ENCODE data around the gene TBL1X.

The TBL1X gene

GRCh38 chrX:9642270-9642995 is 177.6 kb downstream of the TBL1X start:
- DNase-seq = no peak
- TF ChIP-seq GATA1 (IDR thresholded peaks at IDR 0.05; ENCODE audit: low read depth, low read length) (no peak), POLR2A (IDR thresholded peaks at IDR 0.05; ENCODE audit: low read length) (no peak)

- DNase-seq = no peak
- TF ChIP-seq GATA1 (IDR thresholded peaks at IDR 0.05; ENCODE audit: low read depth, low read length) = no peak
- TF ChIP-seq POLR2A (IDR thresholded peaks at IDR 0.05; ENCODE audit: low read length) = no peak
Measured at GRCh38 chrX:9643807-9644206, 178.9 kb downstream of the TBL1X start.

GRCh38 chrX:9644335-9644734 is 179.5 kb downstream of the TBL1X start:
- DNase-seq = no peak
- no peak for TF ChIP-seq GATA1 (IDR thresholded peaks at IDR 0.05; ENCODE audit: low read depth, low read length)
- no peak for TF ChIP-seq POLR2A (IDR thresholded peaks at IDR 0.05; ENCODE audit: low read length)

GRCh38 chrX:9646471-9647224 is 181.8 kb downstream of the TBL1X start:
- no peak for DNase-seq

GRCh38 chrX:9647431-9647830 is 182.6 kb downstream of the TBL1X start:
- TF ChIP-seq POLR2A (IDR thresholded peaks at IDR 0.05; ENCODE audit: low read length) = no peak
- no peak for TF ChIP-seq GATA1 (IDR thresholded peaks at IDR 0.05; ENCODE audit: low read depth, low read length)
- DNase-seq = no peak

More at GRCh38 chrX:9646471-9647224, 181.8 kb downstream of the TBL1X start:
- no peak for TF ChIP-seq GATA1 (IDR thresholded peaks at IDR 0.05; ENCODE audit: low read depth, low read length)
- no peak for TF ChIP-seq POLR2A (IDR thresholded peaks at IDR 0.05; ENCODE audit: low read length)

- TF ChIP-seq GATA1 (IDR thresholded peaks at IDR 0.05; ENCODE audit: low read depth, low read length) = no peak
- no peak for DNase-seq
Measured at GRCh38 chrX:9650091-9650490, 185.2 kb downstream of the TBL1X start.

GRCh38 chrX:9651737-9652136 is 186.9 kb downstream of the TBL1X start:
- no peak for TF ChIP-seq GATA1 (IDR thresholded peaks at IDR 0.05; ENCODE audit: low read depth, low read length)
- no peak for TF ChIP-seq POLR2A (IDR thresholded peaks at IDR 0.05; ENCODE audit: low read length)
- no peak for DNase-seq

- DNase-seq = no peak
Measured at GRCh38 chrX:9654929-9655328, 190.1 kb downstream of the TBL1X start.

GRCh38 chrX:9656277-9656676 is 191.4 kb downstream of the TBL1X start:
- no peak for DNase-seq
- TF ChIP-seq GATA1 (IDR thresholded peaks at IDR 0.05; ENCODE audit: low read depth, low read length) = no peak

More at GRCh38 chrX:9654929-9655328, 190.1 kb downstream of the TBL1X start:
- TF ChIP-seq POLR2A (IDR thresholded peaks at IDR 0.05; ENCODE audit: low read length) (no peak), GATA1 (IDR thresholded peaks at IDR 0.05; ENCODE audit: low read depth, low read length) (no peak)

GRCh38 chrX:9656871-9657270 is 192.0 kb downstream of the TBL1X start:
- TF ChIP-seq GATA1 (IDR thresholded peaks at IDR 0.05; ENCODE audit: low read depth, low read length) = no peak
- TF ChIP-seq POLR2A (IDR thresholded peaks at IDR 0.05; ENCODE audit: low read length) = no peak
- no peak for DNase-seq

- DNase-seq = no peak
- no peak for TF ChIP-seq GATA1 (IDR thresholded peaks at IDR 0.05; ENCODE audit: low read depth, low read length)
- TF ChIP-seq POLR2A (IDR thresholded peaks at IDR 0.05; ENCODE audit: low read length) = no peak
Measured at GRCh38 chrX:9657590-9658256, 192.9 kb downstream of the TBL1X start.

GRCh38 chrX:9658409-9658808 is 193.6 kb downstream of the TBL1X start:
- no peak for DNase-seq
- TF ChIP-seq POLR2A (IDR thresholded peaks at IDR 0.05; ENCODE audit: low read length) (no peak), GATA1 (IDR thresholded peaks at IDR 0.05; ENCODE audit: low read depth, low read length) (no peak)

- TF ChIP-seq GATA1 (IDR thresholded peaks at IDR 0.05; ENCODE audit: low read depth, low read length) = no peak
- no peak for TF ChIP-seq POLR2A (IDR thresholded peaks at IDR 0.05; ENCODE audit: low read length)
- DNase-seq = no peak
Measured at GRCh38 chrX:9659571-9660195, 194.8 kb downstream of the TBL1X start.

GRCh38 chrX:9662148-9662547 is 197.3 kb downstream of the TBL1X start:
- DNase-seq = no peak
- TF ChIP-seq GATA1 (IDR thresholded peaks at IDR 0.05; ENCODE audit: low read depth, low read length) = no peak
- TF ChIP-seq POLR2A (IDR thresholded peaks at IDR 0.05; ENCODE audit: low read length) = no peak
